ENCODE measurements around the gene TTC29.
"Not testable (repeated sequence)": the region's sequence is repeated elsewhere in the genome, so short reads cannot be mapped to it uniquely, and the experiment has no call there.

The TTC29 gene

GRCh38 chr4:146763560-146763959 lies 182.1 kb downstream of the TTC29 start:
- no peak overlapping the region for H3K27ac ChIP-seq (ENCODE audit: low read depth, low read length)
- H3K36me3 ChIP-seq (ENCODE audit: control insufficient read depth in 5 of 5, insufficient read depth in 5 of 5, low read length in 5 of 5): no peaks in the 10 kb centered on the region
- no peaks in the 10 kb centered on the region for H3K27me3 ChIP-seq (ENCODE audit: control insufficient read depth in 5 of 5, insufficient read depth in 4 of 5, low read length in 5 of 5)
- no peaks in the 10 kb centered on the region for H3K4me1 ChIP-seq (ENCODE audit: control insufficient read depth in 5 of 5, insufficient read depth in 5 of 5, low read length in 5 of 5)
- H3K9me3 ChIP-seq (ENCODE audit: control insufficient read depth in 5 of 5, low read length in 5 of 5): peaks cover 0 to 6% (median 0%) of the 10 kb centered on the region in 5 donors
- no peak overlapping the region for H3K4me3 ChIP-seq (ENCODE audit: low read depth in 1 of 5, low read length in 5 of 5)
- no peak overlapping the region for H3K9ac ChIP-seq (ENCODE audit: low read length in 5 of 5)

- H3K9me3 ChIP-seq (ENCODE audit: control insufficient read depth in 5 of 5, low read length in 5 of 5): peaks cover 0 to 10% (median 0%) of the 10 kb centered on the region in 5 donors
- H3K27ac ChIP-seq (ENCODE audit: low read depth, low read length): no peak overlapping the region
- no peaks in the 10 kb centered on the region for H3K36me3 ChIP-seq (ENCODE audit: control insufficient read depth in 5 of 5, insufficient read depth in 5 of 5, low read length in 5 of 5)
- no peak overlapping the region for H3K4me3 ChIP-seq (ENCODE audit: low read depth in 1 of 5, low read length in 5 of 5)
- H3K27me3 ChIP-seq (ENCODE audit: control insufficient read depth in 5 of 5, insufficient read depth in 4 of 5, low read length in 5 of 5): no peaks in the 10 kb centered on the region
- no peaks in the 10 kb centered on the region for H3K4me1 ChIP-seq (ENCODE audit: control insufficient read depth in 5 of 5, insufficient read depth in 5 of 5, low read length in 5 of 5)
- H3K9ac ChIP-seq (ENCODE audit: low read length in 5 of 5): no peak overlapping the region
These were observed 183.6 kb downstream of the TTC29 start for GRCh38 chr4:146762016-146762415.

GRCh38 chr4:146742416-146742815 lies 203.2 kb downstream of the TTC29 start:
- Histone ChIP-seq H3K4me3 (ENCODE audit: low read depth in 1 of 5, low read length in 5 of 5) (no peak overlapping the region), H3K27ac (ENCODE audit: low read depth, low read length) (no peak overlapping the region), H3K4me1 (ENCODE audit: control insufficient read depth in 5 of 5, insufficient read depth in 5 of 5, low read length in 5 of 5) (no peaks in the 10 kb centered on the region), H3K9me3 (ENCODE audit: control insufficient read depth in 5 of 5, low read length in 5 of 5) (peaks cover 0 to 5% (median 0%) of the 10 kb centered on the region in 5 donors), H3K36me3 (ENCODE audit: control insufficient read depth in 5 of 5, insufficient read depth in 5 of 5, low read length in 5 of 5) (no peaks in the 10 kb centered on the region), H3K27me3 (ENCODE audit: control insufficient read depth in 5 of 5, insufficient read depth in 4 of 5, low read length in 5 of 5) (no peaks in the 10 kb centered on the region), H3K9ac (ENCODE audit: low read length in 5 of 5) (no peak overlapping the region)

- H3K9ac ChIP-seq (ENCODE audit: low read length in 5 of 5): no peak overlapping the region
- no peaks in the 10 kb centered on the region for H3K9me3 ChIP-seq (ENCODE audit: control insufficient read depth in 5 of 5, low read length in 5 of 5)
- no peaks in the 10 kb centered on the region for H3K27me3 ChIP-seq (ENCODE audit: control insufficient read depth in 5 of 5, insufficient read depth in 4 of 5, low read length in 5 of 5)
- H3K4me3 ChIP-seq (ENCODE audit: low read depth in 1 of 5, low read length in 5 of 5): no peak overlapping the region
- H3K27ac ChIP-seq (ENCODE audit: low read depth, low read length): no peak overlapping the region
- no peaks in the 10 kb centered on the region for H3K36me3 ChIP-seq (ENCODE audit: control insufficient read depth in 5 of 5, insufficient read depth in 5 of 5, low read length in 5 of 5)
- H3K4me1 ChIP-seq (ENCODE audit: control insufficient read depth in 5 of 5, insufficient read depth in 5 of 5, low read length in 5 of 5): no peaks in the 10 kb centered on the region
These were observed 206.5 kb downstream of the TTC29 start for GRCh38 chr4:146739182-146739581.

- not testable (repeated sequence) for H3K36me3 ChIP-seq (ENCODE audit: control insufficient read depth in 5 of 5, insufficient read depth in 5 of 5, low read length in 5 of 5)
These were observed 222.1 kb downstream of the TTC29 start for GRCh38 chr4:146723519-146723918.

GRCh38 chr4:146709956-146710355 lies 235.7 kb downstream of the TTC29 start:
- no peak overlapping the region for H3K4me3 ChIP-seq (ENCODE audit: low read depth in 1 of 5, low read length in 5 of 5)
- H3K9me3 ChIP-seq (ENCODE audit: control insufficient read depth in 5 of 5, low read length in 5 of 5): no peaks in the 10 kb centered on the region
- no peaks in the 10 kb centered on the region for H3K27me3 ChIP-seq (ENCODE audit: control insufficient read depth in 5 of 5, insufficient read depth in 4 of 5, low read length in 5 of 5)
- H3K9ac ChIP-seq (ENCODE audit: low read length in 5 of 5): no peak overlapping the region
- H3K36me3 ChIP-seq (ENCODE audit: control insufficient read depth in 5 of 5, insufficient read depth in 5 of 5, low read length in 5 of 5): no peaks in the 10 kb centered on the region
- H3K4me1 ChIP-seq (ENCODE audit: control insufficient read depth in 5 of 5, insufficient read depth in 5 of 5, low read length in 5 of 5): no peaks in the 10 kb centered on the region
- H3K27ac ChIP-seq (ENCODE audit: low read depth, low read length): no peak overlapping the region

More at GRCh38 chr4:146723519-146723918, 222.1 kb downstream of the TTC29 start:
- not testable (repeated sequence) for H3K4me3 ChIP-seq (ENCODE audit: low read depth in 1 of 5, low read length in 5 of 5); H3K27me3 ChIP-seq (ENCODE audit: control insufficient read depth in 5 of 5, insufficient read depth in 4 of 5, low read length in 5 of 5); H3K9me3 ChIP-seq (ENCODE audit: control insufficient read depth in 5 of 5, low read length in 5 of 5); H3K27ac ChIP-seq (ENCODE audit: low read depth, low read length); H3K4me1 ChIP-seq (ENCODE audit: control insufficient read depth in 5 of 5, insufficient read depth in 5 of 5, low read length in 5 of 5); H3K9ac ChIP-seq (ENCODE audit: low read length in 5 of 5)

- H3K27me3 ChIP-seq (ENCODE audit: control insufficient read depth in 5 of 5, insufficient read depth in 4 of 5, low read length in 5 of 5): no peaks in the 10 kb centered on the region
- no peaks in the 10 kb centered on the region for H3K36me3 ChIP-seq (ENCODE audit: control insufficient read depth in 5 of 5, insufficient read depth in 5 of 5, low read length in 5 of 5)
- no peak overlapping the region for H3K9ac ChIP-seq (ENCODE audit: low read length in 5 of 5)
- peaks cover 0 to 2% (median 0%) of the 10 kb centered on the region in 5 donors for H3K9me3 ChIP-seq (ENCODE audit: control insufficient read depth in 5 of 5, low read length in 5 of 5)
- no peak overlapping the region for H3K27ac ChIP-seq (ENCODE audit: low read depth, low read length)
- no peaks in the 10 kb centered on the region for H3K4me1 ChIP-seq (ENCODE audit: control insufficient read depth in 5 of 5, insufficient read depth in 5 of 5, low read length in 5 of 5)
- no peak overlapping the region for H3K4me3 ChIP-seq (ENCODE audit: low read depth in 1 of 5, low read length in 5 of 5)
These were observed 245.8 kb downstream of the TTC29 start for GRCh38 chr4:146699910-146700309.

- Histone ChIP-seq H3K9me3 (ENCODE audit: control insufficient read depth in 5 of 5, low read length in 5 of 5) (no peaks in the 10 kb centered on the region), H3K27me3 (ENCODE audit: control insufficient read depth in 5 of 5, insufficient read depth in 4 of 5, low read length in 5 of 5) (no peaks in the 10 kb centered on the region), H3K4me1 (ENCODE audit: control insufficient read depth in 5 of 5, insufficient read depth in 5 of 5, low read length in 5 of 5) (no peaks in the 10 kb centered on the region), H3K4me3 (ENCODE audit: low read depth in 1 of 5, low read length in 5 of 5) (no peak overlapping the region), H3K36me3 (ENCODE audit: control insufficient read depth in 5 of 5, insufficient read depth in 5 of 5, low read length in 5 of 5) (no peaks in the 10 kb centered on the region), H3K27ac (ENCODE audit: low read depth, low read length) (no peak overlapping the region), H3K9ac (ENCODE audit: low read length in 5 of 5) (no peak overlapping the region)
These were observed 270.7 kb downstream of the TTC29 start for GRCh38 chr4:146674829-146675570.

- not testable (repeated sequence) for H3K9me3 ChIP-seq (ENCODE audit: control insufficient read depth in 5 of 5, low read length in 5 of 5); H3K36me3 ChIP-seq (ENCODE audit: control insufficient read depth in 5 of 5, insufficient read depth in 5 of 5, low read length in 5 of 5); H3K4me3 ChIP-seq (ENCODE audit: low read depth in 1 of 5, low read length in 5 of 5); H3K9ac ChIP-seq (ENCODE audit: low read length in 5 of 5); H3K27me3 ChIP-seq (ENCODE audit: control insufficient read depth in 5 of 5, insufficient read depth in 4 of 5, low read length in 5 of 5); H3K4me1 ChIP-seq (ENCODE audit: control insufficient read depth in 5 of 5, insufficient read depth in 5 of 5, low read length in 5 of 5); H3K27ac ChIP-seq (ENCODE audit: low read depth, low read length)
These were observed 281.7 kb downstream of the TTC29 start for GRCh38 chr4:146663968-146664311.

GRCh38 chr4:146661367-146661766 lies 284.3 kb downstream of the TTC29 start:
- Histone ChIP-seq H3K9ac (ENCODE audit: low read length in 5 of 5) (no peak overlapping the region), H3K4me3 (ENCODE audit: low read depth in 1 of 5, low read length in 5 of 5) (no peak overlapping the region), H3K27me3 (ENCODE audit: control insufficient read depth in 5 of 5, insufficient read depth in 4 of 5, low read length in 5 of 5) (peaks cover 0 to 4% (median 0%) of the 10 kb centered on the region in 5 donors), H3K4me1 (ENCODE audit: control insufficient read depth in 5 of 5, insufficient read depth in 5 of 5, low read length in 5 of 5) (no peaks in the 10 kb centered on the region), H3K36me3 (ENCODE audit: control insufficient read depth in 5 of 5, insufficient read depth in 5 of 5, low read length in 5 of 5) (no peaks in the 10 kb centered on the region), H3K9me3 (ENCODE audit: control insufficient read depth in 5 of 5, low read length in 5 of 5) (no peaks in the 10 kb centered on the region), H3K27ac (ENCODE audit: low read depth, low read length) (no peak overlapping the region)
